ENCODE data around the gene TRIO. TPM values are rescaled to one million over a fixed set of nuclear protein-coding genes. Genes with fewer than 3 reads are reported as not detected.
A peak's percentile ranks its signal among the peaks of the same experiment; 100 is the strongest.

TRIO gene
- total and polyA plus RNA-seq, 2 donors (not counting 3 experiments of a cell fraction or from before 2014, with no cell fraction given) = 82.9 to 248 TPM

GRCh38 chr5:14191325-14191724 lies 48.2 kb downstream of the TRIO start:
- FAIRE-seq = no peak
- Histone ChIP-seq H3K27me3 (ENCODE audit: control insufficient read depth in 2 of 2, insufficient read depth in 2 of 2, low read length in 2 of 2) (no peaks in the 10 kb centered on the region), H3K4me3 (replicated peaks in 1 of 3; ENCODE audit: insufficient read depth in 1 of 3, low read depth in 1 of 3, low read length in 3 of 3) (no peak overlapping the region), H3K9me1 (replicated peaks; ENCODE audit: control insufficient read depth, extremely low read depth, insufficient read depth, low read length) (no peaks in the 10 kb centered on the region), H2AFZ (ENCODE audit: low read depth, low read length) (no peak overlapping the region), H3K27ac (ENCODE audit: insufficient read depth, low read depth, low read length) (peak overlapping the region; percentile 74), H3K9ac (replicated peaks; ENCODE audit: extremely low read depth, insufficient read depth, low read length) (peak overlapping the region; percentile 43), H4K20me1 (replicated peaks; ENCODE audit: control insufficient read depth, extremely low read depth, insufficient read depth, low read length) (peaks cover 3% of the 10 kb centered on the region), H3K36me3 (ENCODE audit: control insufficient read depth in 2 of 2, extremely low read depth in 1 of 2, insufficient read depth in 2 of 2, low read length in 2 of 2) (no peaks in the 10 kb centered on the region), H3K79me2 (ENCODE audit: control insufficient read depth, insufficient read depth, low read length) (peaks cover 95% of the 10 kb centered on the region), H3K9me3 (replicated peaks; ENCODE audit: control insufficient read depth, insufficient read depth, low read length) (no peaks in the 10 kb centered on the region), H3K4me2 (ENCODE audit: insufficient read depth, low read length) (peak overlapping the region; percentile 47), H3K4me1 (ENCODE audit: control insufficient read depth, extremely low read depth, insufficient read depth, low read length) (peaks cover 78% of the 10 kb centered on the region)
- ChIA-PET CTCF (interaction anchor here (2.0 kb wide), 1 partner anchor 10 kb away, joined by 11 read pairs; no protein-coding TSS in a partner anchor), POLR2A (no interaction called here)
- BruUV-seq (replicated peaks) = no TSS peak
- DNase-seq (ENCODE audit: low read depth, low spot score) = no peak
- dilution Hi-C loops (cut with MboI; ENCODE audit: extremely low pct_ligation_motif_present, low sequenced_read_pairs) (no loop called here), intact Hi-C loops (cut with micrococcal nuclease) (loop anchor here (2.0 kb wide), 1 partner anchor 47 kb away; no protein-coding TSS in a partner anchor)
- TF ChIP-seq, protein P1, sequence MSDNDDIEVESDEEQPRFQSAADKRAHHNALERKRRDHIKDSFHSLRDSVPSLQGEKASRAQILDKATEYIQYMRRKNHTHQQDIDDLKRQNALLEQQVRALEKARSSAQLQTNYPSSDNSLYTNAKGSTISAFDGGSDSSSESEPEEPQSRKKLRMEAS (IDR thresholded peaks at IDR 0.05; ENCODE audit: insufficient read depth, insufficient read length) = no peak
- TF ChIP-seq POLR2AphosphoS5 (IDR thresholded peaks at IDR 0.05; ENCODE audit: insufficient read depth, low read depth, low read length) = no peak
- TF ChIP-seq EZH2 (IDR thresholded peaks at IDR 0.05; ENCODE audit: borderline replicate concordance, low read depth, low read length, severe bottlenecking) = no peak
- TF ChIP-seq GATA2 (IDR thresholded peaks at IDR 0.05; ENCODE audit: insufficient read depth, insufficient read length, low read depth, low read length) = no peak
- TF ChIP-seq FOS (IDR thresholded peaks at IDR 0.05; ENCODE audit: borderline replicate concordance, insufficient read depth, low read length) = no peak
- no peak for TF ChIP-seq MYC (IDR thresholded peaks at IDR 0.05; ENCODE audit: low read depth, low read length)
- TF ChIP-seq JUN (IDR thresholded peaks at IDR 0.05; ENCODE audit: borderline replicate concordance, insufficient read depth, insufficient read length, low read depth) = no peak
- TF ChIP-seq, protein P2, sequence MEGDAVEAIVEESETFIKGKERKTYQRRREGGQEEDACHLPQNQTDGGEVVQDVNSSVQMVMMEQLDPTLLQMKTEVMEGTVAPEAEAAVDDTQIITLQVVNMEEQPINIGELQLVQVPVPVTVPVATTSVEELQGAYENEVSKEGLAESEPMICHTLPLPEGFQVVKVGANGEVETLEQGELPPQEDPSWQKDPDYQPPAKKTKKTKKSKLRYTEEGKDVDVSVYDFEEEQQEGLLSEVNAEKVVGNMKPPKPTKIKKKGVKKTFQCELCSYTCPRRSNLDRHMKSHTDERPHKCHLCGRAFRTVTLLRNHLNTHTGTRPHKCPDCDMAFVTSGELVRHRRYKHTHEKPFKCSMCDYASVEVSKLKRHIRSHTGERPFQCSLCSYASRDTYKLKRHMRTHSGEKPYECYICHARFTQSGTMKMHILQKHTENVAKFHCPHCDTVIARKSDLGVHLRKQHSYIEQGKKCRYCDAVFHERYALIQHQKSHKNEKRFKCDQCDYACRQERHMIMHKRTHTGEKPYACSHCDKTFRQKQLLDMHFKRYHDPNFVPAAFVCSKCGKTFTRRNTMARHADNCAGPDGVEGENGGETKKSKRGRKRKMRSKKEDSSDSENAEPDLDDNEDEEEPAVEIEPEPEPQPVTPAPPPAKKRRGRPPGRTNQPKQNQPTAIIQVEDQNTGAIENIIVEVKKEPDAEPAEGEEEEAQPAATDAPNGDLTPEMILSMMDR (IDR thresholded peaks at IDR 0.05; ENCODE audit: extremely low read depth in 1 of 2, insufficient read depth in 1 of 2, low read depth in 1 of 2, low read length in 2 of 2) = no peak
- no peak for TF ChIP-seq POLR2A (IDR thresholded peaks at IDR 0.05; ENCODE audit: low read depth, low read length)
